Fibroblast of lung (primary cell): ENCODE results near the gene ASTN1.

Experiments
- CTCF ChIP-seq, 2 donors: IDR thresholded peaks in 1 of 2; conservative IDR thresholded peaks in 1 of 2; 1 replicate in 1 of 2; 2 replicates in 1 of 2; pipeline ENCODE4 v1.5.1; 2011 to 2012; ENCODE audit warnings: low read length in 2 of 2, control low read depth in 1 of 2, inconsistent platforms in 1 of 2, low read depth in 1 of 2, mild to moderate bottlenecking in 1 of 2
- EZH2 ChIP-seq: IDR thresholded peaks from 2 replicates; pipeline ENCODE4 v1.5.1; 2012; ENCODE audit warnings: low read length, control low read depth, mild to moderate bottlenecking; ENCODE audit errors: missing control alignments

GRCh38 chr1:176993587-176993986 is 170.9 kb downstream of the ASTN1 start:
- TF ChIP-seq CTCF (conservative IDR thresholded peaks at IDR 0.05 in 1 of 2, IDR thresholded peaks at IDR 0.05 in 1 of 2; ENCODE audit: low read depth in 1 of 2, low read length in 2 of 2) (no peak), EZH2 (no peak)
